GM11168 (cell line): ENCODE results near the gene COX8C.
"Not testable (repeated sequence)": the region's sequence is repeated elsewhere in the genome, so short reads cannot be mapped to it uniquely, and the experiment has no call there.

Experiments used
- in situ Hi-C: fragments of 300-500 bp; cut with MboI; formaldehyde crosslinking; loops from one replicate; pipeline ENCODE4 v1.12.0; 2022; ENCODE audit warnings: low sequenced_read_pairs; ENCODE audit not compliant: unreplicated experiment

COX8C gene

GRCh38 chr14:93354873-93355272, 7.9 kb downstream of the COX8C start:
- in situ Hi-C loops = not testable (repeated sequence)

DNA sequence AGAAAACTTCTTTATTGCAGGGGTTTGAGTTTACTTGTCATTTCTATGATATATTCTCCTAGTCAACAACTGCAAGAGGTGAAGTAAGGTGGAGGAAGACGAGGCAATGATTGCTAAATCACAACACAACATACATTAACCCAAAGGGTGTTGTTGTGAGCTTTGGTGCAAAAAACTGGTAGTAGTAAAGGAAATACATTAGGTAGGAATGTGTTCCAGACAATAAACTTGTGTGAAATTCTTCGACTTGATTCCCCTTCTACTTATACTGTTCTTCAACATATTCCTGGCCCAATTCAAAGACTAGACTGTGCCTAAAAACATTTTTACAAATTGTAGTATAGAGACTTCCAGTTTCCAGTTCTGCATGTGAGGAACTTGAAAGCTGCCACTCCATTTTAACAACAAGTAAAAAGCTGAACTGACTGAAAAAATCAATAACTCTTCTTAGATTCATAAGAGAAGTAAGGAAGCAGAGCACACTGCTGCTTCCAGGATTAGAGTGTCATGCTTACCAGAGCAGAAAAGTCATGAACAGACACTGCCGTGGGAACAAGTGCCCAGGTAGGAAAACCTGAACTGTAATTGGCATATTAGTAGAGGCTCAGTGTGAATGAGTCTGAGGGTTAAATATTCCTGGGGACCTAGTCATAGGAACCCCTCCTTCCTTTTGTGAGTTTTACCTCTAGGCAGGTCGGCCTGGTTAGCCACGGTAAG, 22.2 kb downstream of the COX8C start:
- in situ Hi-C loops = no loop called here

DNA sequence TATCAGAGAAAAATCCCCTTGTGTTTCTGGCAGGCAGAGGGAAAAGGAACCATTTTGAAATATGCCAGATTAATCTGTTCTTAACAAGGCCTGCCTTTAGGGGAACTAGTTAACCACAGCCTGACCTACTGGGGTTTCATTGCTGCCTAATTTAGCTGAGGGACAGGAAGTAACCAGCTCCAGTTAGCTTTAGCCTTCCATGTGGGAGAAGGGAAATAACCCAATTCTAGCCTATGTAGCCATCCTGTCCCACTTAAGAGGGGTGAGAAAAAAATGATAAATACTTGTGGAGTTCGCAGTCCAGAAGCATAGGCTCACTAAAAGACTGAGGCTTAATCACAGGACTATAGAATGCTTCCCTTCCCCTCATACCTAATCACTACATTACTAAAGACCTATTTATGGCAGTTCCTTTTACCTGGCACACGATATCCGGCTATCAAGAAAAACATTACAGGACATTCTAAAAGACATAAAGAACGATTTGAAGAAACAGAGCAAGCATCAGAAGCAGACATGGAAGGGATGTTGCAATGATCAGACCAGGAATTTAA, 22.8 kb downstream of the COX8C start:
- in situ Hi-C loops = no loop called here

- in situ Hi-C loops = no loop called here
Observed at GRCh38 chr14:93375673-93376156, 28.7 kb downstream of the COX8C start.

DNA sequence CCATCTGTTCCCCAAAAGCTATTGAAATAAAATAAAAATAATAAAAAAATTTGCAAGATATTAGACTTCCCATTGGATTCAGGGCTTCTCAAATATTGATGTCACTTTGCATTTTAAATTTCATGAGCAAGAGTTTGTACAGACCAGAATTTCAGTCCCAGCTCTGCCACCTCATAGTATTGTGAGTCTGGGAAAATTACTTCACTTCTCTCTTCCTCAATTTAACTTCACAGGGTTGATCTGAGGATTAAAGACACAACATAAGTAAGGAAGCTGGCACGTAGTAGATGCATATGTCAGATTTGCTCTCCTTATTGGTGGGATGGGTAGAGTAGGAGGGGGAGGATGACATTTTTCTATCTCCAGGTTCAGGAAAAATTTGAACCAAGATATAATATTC, 32.8 kb downstream of the COX8C start:
- in situ Hi-C loops = no loop called here

DNA sequence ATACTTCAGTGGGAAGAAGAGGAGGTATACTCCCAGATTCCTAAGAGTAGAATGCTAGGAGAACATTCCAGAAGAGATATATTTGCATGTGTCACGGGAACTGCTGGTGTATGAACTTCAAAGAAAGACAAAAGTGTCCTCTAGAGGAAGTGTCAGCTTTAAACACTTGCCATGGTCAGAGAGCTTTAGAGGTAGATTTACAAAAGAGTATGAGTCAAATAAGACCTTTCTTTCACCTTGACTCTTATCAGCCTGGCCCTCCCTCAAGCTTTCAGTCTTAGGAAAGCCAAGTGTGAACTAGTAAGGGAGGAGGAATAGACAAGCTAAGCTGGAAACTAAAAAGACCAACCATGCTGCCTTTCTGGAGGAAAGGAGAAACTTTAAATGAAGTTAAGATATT, 34.7 kb downstream of the COX8C start:
- in situ Hi-C loops = no loop called here

DNA sequence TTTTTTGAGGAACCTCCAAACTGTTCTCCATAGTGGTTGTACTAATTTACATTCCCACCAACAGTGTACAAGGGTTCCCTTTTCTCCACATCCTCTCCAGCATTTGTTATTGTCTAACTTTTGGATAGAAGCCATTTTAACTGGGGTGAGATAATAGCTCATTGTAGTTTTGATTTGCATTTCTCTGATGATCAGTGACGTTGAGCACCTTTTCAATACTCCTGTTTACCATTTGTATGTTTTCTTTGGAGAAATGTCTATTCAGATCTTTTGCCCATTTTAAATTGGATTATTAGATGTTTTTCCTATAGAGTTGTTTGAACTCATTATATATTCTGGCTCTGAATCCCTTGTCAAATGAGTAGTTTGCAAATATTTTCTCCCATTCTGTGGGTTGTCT, 37.3 kb downstream of the COX8C start:
- in situ Hi-C loops = not testable (repeated sequence)

DNA sequence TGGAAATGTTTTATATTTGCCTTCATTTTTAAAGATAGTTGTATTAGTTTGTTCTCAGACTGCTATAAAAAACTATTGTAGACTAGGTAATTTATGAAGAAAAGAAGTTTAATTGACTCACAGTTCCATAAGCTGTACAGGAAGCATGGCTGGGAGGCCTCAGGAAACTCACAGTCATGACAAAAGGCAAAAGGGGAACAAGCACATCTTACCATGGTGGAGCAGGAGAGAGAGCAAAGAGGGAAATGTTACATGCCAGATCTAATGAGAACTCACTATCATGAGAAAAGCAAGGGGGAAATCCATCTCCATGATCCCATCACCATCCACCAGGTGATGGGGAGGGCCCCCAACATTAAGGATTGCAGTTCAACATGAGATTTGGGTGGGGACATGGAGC, 48.2 kb downstream of the COX8C start:
- in situ Hi-C loops = no loop called here

GRCh38 chr14:93396456-93396855, 49.5 kb downstream of the COX8C start:
- in situ Hi-C loops = no loop called here
